Suprapubic skin (tissue), 4 donors: ENCODE data around the gene GGA1.

Experiments used
- EP300 ChIP-seq: sonication (generic); formaldehyde crosslinking; IDR thresholded peaks from one replicate; pipeline ENCODE4 v1.6.1; 2017; ENCODE audit warnings: antibody characterized with exemption
- POLR2A ChIP-seq, 2 donors: fragments of 450-650 bp; IDR thresholded peaks; one replicate each; pipeline ENCODE4 v1.6.1; 2017; ENCODE audit warnings: antibody characterized with exemption in 2 of 2, mild to moderate bottlenecking in 2 of 2, moderate library complexity in 2 of 2
- POLR2AphosphoS5 ChIP-seq, 3 donors: sonication (generic); formaldehyde crosslinking; IDR thresholded peaks; one replicate each; pipeline ENCODE4 v1.6.1; 2017; ENCODE audit warnings: antibody characterized with exemption in 3 of 3
- TF ChIP-seq, protein P1 (sequence below), 2 donors: fragments of 200-600 bp in 1 of 2; fragments of 450-650 bp in 1 of 2; sonication (generic) in 1 of 2; IDR thresholded peaks; one replicate each; pipeline ENCODE4 v1.5.1; 2016 to 2019; ENCODE audit warnings: antibody characterized with exemption in 2 of 2, mild to moderate bottlenecking in 1 of 2, moderate library complexity in 1 of 2

DNA sequence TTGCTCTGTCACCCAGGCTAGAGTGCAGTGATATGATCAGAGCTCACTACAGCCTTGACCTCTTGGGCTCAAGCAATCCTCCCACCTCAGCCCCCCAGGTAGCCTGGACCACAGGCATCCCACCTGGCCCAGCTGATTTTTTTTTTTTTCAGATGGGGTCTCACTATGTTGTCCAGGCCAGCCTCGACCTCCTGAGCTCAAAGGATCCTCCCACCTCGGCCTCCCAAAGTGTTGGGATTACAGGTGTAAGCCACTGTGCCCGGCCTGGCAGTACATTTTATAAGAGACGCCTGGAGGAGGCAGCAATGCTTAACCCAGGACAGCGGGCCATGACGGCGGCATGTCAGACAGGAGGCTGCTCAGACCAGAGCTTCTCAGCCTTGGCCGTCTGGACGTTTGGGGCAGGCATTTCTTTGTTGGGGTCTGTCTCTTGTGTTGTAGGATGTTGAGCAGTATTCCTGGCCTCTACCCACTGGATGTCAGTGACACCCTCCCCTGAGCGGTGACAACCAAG lies 33.1 kb upstream of the GGA1 start:
- TF ChIP-seq, protein P1, sequence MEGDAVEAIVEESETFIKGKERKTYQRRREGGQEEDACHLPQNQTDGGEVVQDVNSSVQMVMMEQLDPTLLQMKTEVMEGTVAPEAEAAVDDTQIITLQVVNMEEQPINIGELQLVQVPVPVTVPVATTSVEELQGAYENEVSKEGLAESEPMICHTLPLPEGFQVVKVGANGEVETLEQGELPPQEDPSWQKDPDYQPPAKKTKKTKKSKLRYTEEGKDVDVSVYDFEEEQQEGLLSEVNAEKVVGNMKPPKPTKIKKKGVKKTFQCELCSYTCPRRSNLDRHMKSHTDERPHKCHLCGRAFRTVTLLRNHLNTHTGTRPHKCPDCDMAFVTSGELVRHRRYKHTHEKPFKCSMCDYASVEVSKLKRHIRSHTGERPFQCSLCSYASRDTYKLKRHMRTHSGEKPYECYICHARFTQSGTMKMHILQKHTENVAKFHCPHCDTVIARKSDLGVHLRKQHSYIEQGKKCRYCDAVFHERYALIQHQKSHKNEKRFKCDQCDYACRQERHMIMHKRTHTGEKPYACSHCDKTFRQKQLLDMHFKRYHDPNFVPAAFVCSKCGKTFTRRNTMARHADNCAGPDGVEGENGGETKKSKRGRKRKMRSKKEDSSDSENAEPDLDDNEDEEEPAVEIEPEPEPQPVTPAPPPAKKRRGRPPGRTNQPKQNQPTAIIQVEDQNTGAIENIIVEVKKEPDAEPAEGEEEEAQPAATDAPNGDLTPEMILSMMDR (IDR thresholded peaks at IDR 0.05) = no peak
- TF ChIP-seq POLR2A (IDR thresholded peaks at IDR 0.05) = no peak
- TF ChIP-seq EP300 = no peak
- TF ChIP-seq POLR2AphosphoS5 (IDR thresholded peaks at IDR 0.05) = no peak
